Fibroblast of villous mesenchyme (primary cell): Measurements from ENCODE around the gene CCDC170. TPM values are rescaled to one million over a fixed set of nuclear protein-coding genes. Genes with fewer than 3 reads are reported as not detected.
A peak's percentile ranks its signal among the peaks of the same experiment; 100 is the strongest.

Experiments
- DNase-seq: peaks from one replicate; pipeline ENCODE4 v3.0.0-alpha.2; 2010; ENCODE audit warnings: low read depth
- H3K4me3 ChIP-seq: 2 replicates; pipeline ENCODE4 v1.5.1; 2011; ENCODE audit warnings: low read depth, mild to moderate bottlenecking, low read length
- CTCF ChIP-seq: IDR thresholded peaks from 2 replicates; pipeline ENCODE4 v1.5.1; 2012; ENCODE audit warnings: low read depth, mild to moderate bottlenecking, low read length; ENCODE audit not compliant: insufficient read depth
- total RNA-seq: library from RNA; depleted of rRNA; stranded (reverse); fragments of >200 nt; gene quantifications from 2 replicates; pipeline ENCODE4 v1.2.3, GENCODE V29; 2012

Gene CCDC170
- total RNA-seq, 1 donor, result 3.9 TPM

- no peak for TF ChIP-seq CTCF
- H3K4me3 ChIP-seq, result no peak overlapping the region
- DNase-seq, result no peak
These were observed 57.5 kb downstream of the CCDC170 start for GRCh38 chr6:151551223-151551857.

GRCh38 chr6:151553416-151554165 lies 59.8 kb downstream of the CCDC170 start:
- TF ChIP-seq CTCF, result no peak
- no peak overlapping the region for H3K4me3 ChIP-seq
- DNase-seq, result peak; percentile 10

- no peak for DNase-seq
- H3K4me3 ChIP-seq, result no peak overlapping the region
- no peak for TF ChIP-seq CTCF
These were observed 67.4 kb downstream of the CCDC170 start for GRCh38 chr6:151561238-151561637.

GRCh38 chr6:151564654-151565053 lies 70.8 kb downstream of the CCDC170 start:
- no peak overlapping the region for H3K4me3 ChIP-seq
- no peak for TF ChIP-seq CTCF
- DNase-seq, result no peak

- no peak for DNase-seq
- no peak for TF ChIP-seq CTCF
These were observed 72.1 kb downstream of the CCDC170 start for GRCh38 chr6:151565940-151566339.

GRCh38 chr6:151566557-151566956 lies 72.7 kb downstream of the CCDC170 start:
- no peak for DNase-seq
- H3K4me3 ChIP-seq, result no peak overlapping the region
- TF ChIP-seq CTCF, result no peak

More at GRCh38 chr6:151565940-151566339, 72.1 kb downstream of the CCDC170 start:
- H3K4me3 ChIP-seq, result no peak overlapping the region
